ENCODE data around the gene GNB1L. TPM values are rescaled to one million over a fixed set of nuclear protein-coding genes. Genes with fewer than 3 reads are reported as not detected.
"Not testable (repeated sequence)": the region's sequence is repeated elsewhere in the genome, so short reads cannot be mapped to it uniquely, and the experiment has no call there.

The GNB1L gene
- total RNA-seq, 2 experiments from 2014 or later: 7.6 to 12.4 TPM

DNA sequence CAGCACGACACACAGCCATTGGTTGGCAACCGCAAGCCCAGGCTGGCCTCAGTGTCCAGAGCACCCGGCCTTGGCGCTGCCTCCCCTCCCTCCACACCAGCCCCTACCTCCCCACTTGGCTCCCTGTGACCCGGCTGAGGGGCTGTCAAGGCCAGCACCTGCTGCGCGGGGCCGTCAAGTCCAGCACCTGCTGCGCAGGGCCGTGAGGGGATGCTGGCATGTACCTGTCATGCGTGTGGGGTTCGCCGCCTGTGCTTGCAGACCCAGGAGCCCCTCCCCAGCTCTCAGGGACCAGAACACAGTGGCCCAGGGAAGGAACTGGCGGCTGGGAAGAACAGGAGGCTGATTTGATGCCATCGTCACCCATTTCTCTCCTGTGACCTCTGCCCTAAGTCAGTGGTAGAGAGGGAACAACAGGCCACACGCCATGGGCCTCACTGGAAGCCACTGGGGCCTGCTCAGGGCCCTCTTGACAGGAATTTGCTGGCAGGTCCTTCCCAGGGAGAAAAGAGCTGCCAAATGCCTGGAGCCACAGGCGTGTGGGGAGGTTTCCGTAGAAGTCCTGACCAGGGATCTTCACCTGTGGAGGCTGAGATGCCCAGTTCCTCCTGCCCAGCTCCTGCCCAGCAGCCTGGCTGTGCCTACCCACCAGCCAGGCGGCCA is 56.5 kb downstream of the GNB1L start:
- ChIA-PET CTCF (interaction anchor here (0.6 kb wide), 1 partner anchor 8 kb away, joined by 3 read pairs; no protein-coding TSS in a partner anchor), POLR2A (no interaction called here)
- no peak for DNase-seq
- Mint-ChIP-seq H3K4me3 (no peak overlapping the region), H3K27ac (no peak overlapping the region), H3K27me3 (no peaks in the 10 kb centered on the region), H3K36me3 (ENCODE audit: low read depth) (peaks cover 19% of the 10 kb centered on the region), H3K4me1 (peaks cover 10% of the 10 kb centered on the region), H3K9me3 (ENCODE audit: low read depth) (peaks cover 6% of the 10 kb centered on the region)
- no peak for ATAC-seq
- intact Hi-C loops (cut with DNase I, micrococcal nuclease): no loop called here

DNA sequence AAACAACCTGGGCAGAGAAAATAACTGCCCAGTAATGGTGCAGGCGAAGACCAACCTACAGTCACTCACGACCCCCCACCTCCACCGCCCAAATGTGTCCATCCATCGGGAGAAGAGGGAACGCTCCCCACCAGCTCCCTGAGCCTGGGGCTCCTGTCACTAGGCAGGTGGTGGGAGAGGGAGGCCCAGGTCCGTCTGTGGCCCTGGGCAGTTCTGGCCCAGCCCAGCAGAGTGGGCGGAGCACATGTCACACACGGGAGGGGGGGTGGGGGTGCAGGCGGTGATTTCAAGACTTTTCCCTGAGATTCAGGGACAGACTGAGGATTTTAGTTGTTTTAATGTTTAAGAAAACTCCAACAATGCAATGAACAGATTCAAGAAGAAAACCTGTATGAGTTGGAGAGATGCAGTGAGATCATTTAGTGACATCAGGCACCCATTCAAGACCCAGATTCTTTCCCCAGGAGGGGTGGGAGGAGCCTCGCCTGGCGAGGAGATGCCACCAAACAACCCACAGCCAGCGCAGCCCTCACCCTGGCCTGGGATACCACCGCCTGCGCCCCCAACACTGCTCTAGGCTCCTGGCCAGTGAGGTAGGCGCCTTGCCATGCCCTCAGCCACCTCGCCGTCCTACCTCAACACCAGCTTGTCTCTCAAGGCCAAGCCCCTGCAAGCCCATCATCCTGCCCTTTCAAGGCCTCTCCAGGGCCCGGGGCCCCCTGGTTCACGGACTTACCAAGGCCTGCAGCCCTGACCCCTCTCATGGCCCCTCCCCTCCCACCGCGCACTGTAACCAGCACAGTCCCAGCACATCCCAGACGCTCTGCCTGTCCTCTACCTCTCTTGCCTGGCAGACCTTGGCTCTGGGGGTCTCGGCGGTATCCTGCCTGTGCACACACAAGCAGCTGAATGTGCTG is 57.3 kb downstream of the GNB1L start:
- Mint-ChIP-seq H3K9me3 (ENCODE audit: low read depth) (peaks cover 6% of the 10 kb centered on the region), H3K27me3 (no peaks in the 10 kb centered on the region), H3K36me3 (ENCODE audit: low read depth) (peaks cover 21% of the 10 kb centered on the region), H3K4me1 (peaks cover 10% of the 10 kb centered on the region), H3K4me3 (no peak overlapping the region), H3K27ac (no peak overlapping the region)
- ChIA-PET CTCF (no interaction called here), POLR2A (no interaction called here)
- DNase-seq: no peak
- intact Hi-C loops (cut with DNase I, micrococcal nuclease): no loop called here
- no peak for ATAC-seq

DNA sequence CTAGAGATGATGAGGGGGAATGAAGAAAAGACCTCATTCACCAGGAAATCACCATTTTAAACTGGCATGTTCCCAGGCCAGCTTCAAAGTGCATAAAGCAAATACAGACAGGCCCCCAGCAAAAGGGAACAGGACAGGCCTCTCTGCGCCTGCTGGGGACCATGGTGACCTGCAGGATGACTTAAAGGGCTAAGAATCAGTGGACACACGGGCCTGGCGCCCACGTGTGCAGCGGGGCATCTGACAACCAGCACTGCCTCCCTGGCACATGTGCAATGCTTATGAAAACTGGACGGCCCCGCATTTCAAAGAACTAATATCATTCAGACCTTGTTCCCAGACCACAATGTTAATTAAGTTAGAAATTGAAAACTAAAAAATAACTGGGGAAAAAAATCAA is 58.5 kb downstream of the GNB1L start:
- H3K27ac Mint-ChIP-seq: no peak overlapping the region
- DNase-seq: no peak
- ATAC-seq: no peak
- no peak overlapping the region for H3K4me3 Mint-ChIP-seq
- peaks cover 9% of the 10 kb centered on the region for H3K9me3 Mint-ChIP-seq (ENCODE audit: low read depth)
- intact Hi-C loops (cut with DNase I, micrococcal nuclease): no loop called here
- H3K36me3 Mint-ChIP-seq (ENCODE audit: low read depth): peaks cover 31% of the 10 kb centered on the region
- H3K27me3 Mint-ChIP-seq: no peaks in the 10 kb centered on the region
- peaks cover 10% of the 10 kb centered on the region for H3K4me1 Mint-ChIP-seq
- POLR2A ChIA-PET: no interaction called here
- CTCF ChIA-PET: no interaction called here

DNA sequence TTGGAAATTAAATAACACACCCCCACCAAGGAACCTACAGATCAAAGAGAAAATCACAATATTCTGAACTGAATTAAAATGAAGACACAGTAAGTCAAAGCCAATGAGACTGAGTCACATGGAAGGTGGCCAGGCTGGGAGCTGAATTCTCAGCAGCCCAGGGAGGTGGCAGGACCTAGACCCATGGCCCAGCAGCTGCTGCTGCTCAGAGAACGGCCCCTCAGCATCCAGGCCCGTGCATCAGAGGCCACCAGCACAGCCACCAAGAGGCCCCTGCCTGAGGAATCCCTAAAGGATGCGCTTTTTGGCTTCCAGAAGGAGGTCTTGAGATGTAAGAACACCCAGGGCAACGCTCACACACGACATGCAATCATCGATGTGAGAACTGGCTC is 59.1 kb downstream of the GNB1L start:
- CTCF ChIA-PET: interaction anchor here (0.6 to 0.9 kb wide), 2 partner anchors 72 to 186 kb away, joined by 3 to 4 read pairs; no protein-coding TSS in a partner anchor
- H3K27ac Mint-ChIP-seq: peak overlapping the region; percentile 57
- no peak for ATAC-seq
- POLR2A ChIA-PET: no interaction called here
- intact Hi-C loops (cut with DNase I, micrococcal nuclease): no loop called here
- peaks cover 9% of the 10 kb centered on the region for H3K9me3 Mint-ChIP-seq (ENCODE audit: low read depth)
- DNase-seq: no peak
- no peak overlapping the region for H3K4me3 Mint-ChIP-seq
- H3K4me1 Mint-ChIP-seq: peaks cover 10% of the 10 kb centered on the region
- H3K27me3 Mint-ChIP-seq: no peaks in the 10 kb centered on the region
- peaks cover 32% of the 10 kb centered on the region for H3K36me3 Mint-ChIP-seq (ENCODE audit: low read depth)

DNA sequence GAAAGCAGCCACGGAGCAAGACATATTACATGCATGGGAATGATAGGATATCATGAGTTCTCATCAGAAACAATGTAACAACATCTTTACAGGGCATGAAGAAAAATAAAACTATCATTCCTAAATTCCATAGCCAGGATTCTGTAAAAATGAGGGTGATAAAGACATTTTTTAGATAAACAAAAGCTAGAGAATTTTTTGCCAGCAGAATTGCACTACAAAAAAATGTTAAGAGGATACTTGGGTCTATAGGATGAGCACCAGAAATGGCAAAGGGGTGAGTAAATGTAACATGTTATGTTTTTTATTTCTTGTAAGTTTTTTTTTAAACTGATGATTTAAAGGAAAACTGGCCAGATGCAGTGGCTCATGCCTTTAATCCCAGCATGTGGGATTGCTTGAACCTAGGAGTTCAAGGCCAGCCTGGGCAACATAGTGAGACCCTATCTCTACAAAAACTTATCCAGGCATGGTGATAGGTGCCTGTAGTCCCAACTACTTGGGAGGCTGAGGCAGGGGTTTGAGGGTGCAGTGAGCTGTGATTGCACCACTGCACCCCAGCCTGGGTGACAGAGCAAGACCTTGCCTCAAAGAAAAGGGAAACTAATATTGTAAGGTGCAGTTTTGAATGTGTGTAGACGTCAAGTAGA is 60.9 kb downstream of the GNB1L start:
- Mint-ChIP-seq H3K4me1 (peaks cover 10% of the 10 kb centered on the region), H3K4me3 (no peak overlapping the region), H3K27ac (no peak overlapping the region), H3K36me3 (ENCODE audit: low read depth) (peaks cover 30% of the 10 kb centered on the region), H3K27me3 (no peaks in the 10 kb centered on the region), H3K9me3 (ENCODE audit: low read depth) (peaks cover 9% of the 10 kb centered on the region)
- CTCF ChIA-PET: interaction anchor here (0.7 kb wide), 1 partner anchor 63 kb away, joined by 3 read pairs; no protein-coding TSS in a partner anchor
- DNase-seq: no peak
- POLR2A ChIA-PET: no interaction called here
- no peak for ATAC-seq
- intact Hi-C loops (cut with DNase I, micrococcal nuclease): no loop called here

DNA sequence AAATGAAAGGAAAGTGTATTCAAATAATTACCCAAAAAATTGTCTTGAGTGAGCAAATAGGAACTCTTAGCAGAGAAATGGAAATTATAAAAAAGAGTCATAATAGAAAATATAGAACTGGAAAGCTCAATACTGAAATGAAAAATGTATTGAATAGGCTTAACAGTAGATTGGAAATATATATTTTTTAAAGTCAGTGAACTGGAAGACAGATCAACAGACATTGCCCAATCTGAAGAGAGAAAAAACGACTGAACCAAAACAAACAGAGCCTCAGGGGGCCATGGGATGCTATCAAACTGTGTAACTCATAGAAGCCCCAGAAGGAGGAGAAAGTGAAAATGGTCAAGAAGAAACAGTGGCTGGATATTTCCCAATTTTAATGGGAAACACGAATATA is 61.5 kb downstream of the GNB1L start:
- Mint-ChIP-seq H3K27me3 (no peaks in the 10 kb centered on the region), H3K4me3 (no peak overlapping the region), H3K9me3 (ENCODE audit: low read depth) (peaks cover 9% of the 10 kb centered on the region), H3K27ac (no peak overlapping the region), H3K36me3 (ENCODE audit: low read depth) (peaks cover 30% of the 10 kb centered on the region), H3K4me1 (peaks cover 10% of the 10 kb centered on the region)
- ChIA-PET CTCF (interaction anchor here (0.7 kb wide), 1 partner anchor 63 kb away, joined by 3 read pairs; no protein-coding TSS in a partner anchor), POLR2A (no interaction called here)
- intact Hi-C loops (cut with DNase I, micrococcal nuclease): no loop called here
- DNase-seq (no peak), ATAC-seq (no peak)

DNA sequence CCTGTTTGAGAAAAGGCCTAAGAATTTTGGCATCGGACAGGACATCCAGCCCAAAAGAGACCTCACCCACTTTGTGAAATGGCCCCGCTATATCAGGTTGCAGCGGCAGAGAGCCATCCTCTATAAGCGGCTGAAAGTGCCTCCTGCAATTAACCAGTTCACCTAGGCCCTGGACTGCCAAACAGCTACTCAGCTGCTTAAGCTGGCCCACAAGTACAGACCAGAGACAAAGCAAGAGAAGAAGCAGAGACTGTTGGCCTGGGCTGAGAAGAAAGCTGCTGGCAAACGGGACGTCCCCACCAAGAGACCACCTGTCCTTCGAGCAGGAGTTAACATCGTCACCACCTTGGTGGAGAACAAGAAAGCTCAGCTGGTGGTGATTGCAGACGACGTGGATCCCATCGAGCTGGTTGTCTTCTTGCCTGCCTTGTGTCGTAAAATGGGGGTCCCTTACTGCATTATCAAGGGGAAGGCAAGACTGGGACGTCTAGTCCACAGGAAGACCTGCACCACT is 62.2 kb downstream of the GNB1L start:
- intact Hi-C loops (cut with DNase I, micrococcal nuclease); H3K27ac Mint-ChIP-seq; ATAC-seq; POLR2A ChIA-PET; H3K9me3 Mint-ChIP-seq (ENCODE audit: low read depth); H3K4me3 Mint-ChIP-seq; H3K27me3 Mint-ChIP-seq; DNase-seq: not testable (repeated sequence)
- H3K4me1 Mint-ChIP-seq: peaks cover 10% of the 10 kb centered on the region
- peaks cover 30% of the 10 kb centered on the region for H3K36me3 Mint-ChIP-seq (ENCODE audit: low read depth)
- CTCF ChIA-PET: interaction anchor here (0.7 kb wide), 1 partner anchor 14 kb away, joined by 3 read pairs; no protein-coding TSS in a partner anchor

DNA sequence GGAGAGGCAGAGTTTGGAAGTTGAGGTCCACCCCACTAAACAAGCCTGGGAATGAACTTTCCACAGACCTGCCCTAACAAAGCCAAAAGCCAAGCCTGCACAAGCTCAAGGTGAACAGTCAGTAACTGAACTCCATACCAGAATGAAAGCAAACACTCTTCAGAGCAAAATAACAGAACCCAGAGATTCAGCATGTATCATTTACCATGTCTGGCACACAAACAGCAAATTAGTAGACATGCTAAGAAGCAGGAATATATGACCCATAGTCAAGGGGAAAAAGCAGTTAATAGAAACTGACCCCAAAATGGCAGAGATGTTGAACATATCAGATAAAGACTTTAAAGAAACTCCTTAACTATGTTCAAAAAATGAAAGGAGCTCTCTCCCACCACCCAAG is 62.8 kb downstream of the GNB1L start:
- no peak for DNase-seq
- intact Hi-C loops (cut with DNase I, micrococcal nuclease): no loop called here
- Mint-ChIP-seq H3K27me3 (no peaks in the 10 kb centered on the region), H3K9me3 (ENCODE audit: low read depth) (peaks cover 9% of the 10 kb centered on the region), H3K36me3 (ENCODE audit: low read depth) (peaks cover 30% of the 10 kb centered on the region), H3K4me1 (peaks cover 10% of the 10 kb centered on the region), H3K27ac (no peak overlapping the region), H3K4me3 (no peak overlapping the region)
- CTCF ChIA-PET: interaction anchor here (0.7 kb wide), 1 partner anchor 15 kb away, joined by 3 read pairs; no protein-coding TSS in a partner anchor
- POLR2A ChIA-PET: no interaction called here
- no peak for ATAC-seq

DNA sequence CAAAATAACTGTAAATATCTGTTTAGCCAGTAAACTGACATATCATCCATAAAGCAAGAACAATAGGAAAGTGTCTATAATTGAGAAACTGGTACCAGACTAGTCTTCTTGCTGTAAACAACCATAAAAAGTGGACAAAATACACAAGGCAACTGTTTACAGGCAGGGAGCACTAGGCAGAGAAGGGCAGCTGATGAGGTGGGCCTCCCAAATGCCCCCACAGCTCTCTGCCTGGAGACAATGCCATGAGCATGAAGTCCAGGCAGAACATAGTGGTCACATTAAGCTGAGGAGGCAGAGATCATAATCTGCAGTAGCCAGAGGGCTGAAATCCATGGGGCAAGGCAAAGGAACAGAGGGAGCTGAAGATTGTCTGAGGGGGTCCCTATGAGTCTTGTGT is 63.4 kb downstream of the GNB1L start:
- H3K27ac Mint-ChIP-seq: no peak overlapping the region
- H3K4me1 Mint-ChIP-seq: peaks cover 10% of the 10 kb centered on the region
- no peak for ATAC-seq
- intact Hi-C loops (cut with DNase I, micrococcal nuclease): no loop called here
- DNase-seq: no peak
- H3K9me3 Mint-ChIP-seq (ENCODE audit: low read depth): peaks cover 9% of the 10 kb centered on the region
- CTCF ChIA-PET: no interaction called here
- peaks cover 30% of the 10 kb centered on the region for H3K36me3 Mint-ChIP-seq (ENCODE audit: low read depth)
- no peaks in the 10 kb centered on the region for H3K27me3 Mint-ChIP-seq
- POLR2A ChIA-PET: no interaction called here
- no peak overlapping the region for H3K4me3 Mint-ChIP-seq

DNA sequence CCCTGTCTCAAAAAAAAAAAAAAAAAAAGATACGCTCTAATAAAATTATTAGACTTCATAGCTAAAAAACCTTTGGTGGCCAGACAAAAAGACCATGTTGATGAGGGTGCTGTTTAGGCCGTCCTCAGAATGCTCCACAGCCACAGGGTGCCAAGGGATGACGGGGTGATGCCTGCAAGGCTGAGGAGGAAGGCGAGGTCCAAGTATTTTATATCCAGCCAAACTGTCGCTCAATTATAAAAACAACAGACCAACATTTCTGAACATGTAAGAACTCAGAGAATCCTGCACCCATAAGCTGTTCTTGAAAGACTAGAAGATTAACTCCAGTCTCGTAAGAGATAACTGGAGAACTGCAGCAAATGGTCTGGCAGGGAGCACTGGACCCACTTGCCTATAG is 64.8 kb downstream of the GNB1L start:
- ChIA-PET CTCF (interaction anchor here (0.6 to 1.0 kb wide), 6 partner anchors 9 to 126 kb away, joined by 3 to 5 read pairs (median 4); no protein-coding TSS in a partner anchor), POLR2A (no interaction called here)

DNA sequence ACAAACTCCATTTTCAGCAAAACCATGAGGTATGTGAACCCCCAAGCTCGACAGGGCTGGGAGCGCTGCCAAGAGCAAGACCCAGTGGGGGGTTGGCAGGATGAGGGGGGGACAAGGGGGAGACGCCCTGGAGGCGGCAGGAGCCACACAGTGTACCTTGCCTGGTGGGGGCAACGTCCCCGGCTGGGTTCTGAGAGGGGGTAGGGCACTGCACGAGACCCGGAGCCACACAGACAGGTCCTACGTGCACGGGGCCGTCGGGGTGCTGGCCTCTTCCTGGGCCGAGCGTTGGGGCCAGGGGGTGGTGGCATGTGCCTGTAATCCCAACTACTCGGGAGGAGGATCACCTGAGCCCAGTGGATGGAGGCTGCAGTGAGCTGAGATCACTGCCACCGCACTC is 65.3 kb downstream of the GNB1L start:
- Mint-ChIP-seq H3K27me3 (no peaks in the 10 kb centered on the region), H3K27ac (no peak overlapping the region), H3K4me1 (no peaks in the 10 kb centered on the region), H3K4me3 (no peak overlapping the region), H3K9me3 (ENCODE audit: low read depth) (peaks cover 9% of the 10 kb centered on the region), H3K36me3 (ENCODE audit: low read depth) (peaks cover 26% of the 10 kb centered on the region)
- CTCF ChIA-PET: interaction anchor here (0.6 to 1.0 kb wide), 4 partner anchors 14 to 125 kb away, joined by 3 to 5 read pairs (median 4); no protein-coding TSS in a partner anchor
- no peak for DNase-seq
- intact Hi-C loops (cut with DNase I, micrococcal nuclease): loop anchor here in 1 of 2 experiments (10.0 kb wide), 1 partner anchor 245 kb away; no protein-coding TSS in a partner anchor
- POLR2A ChIA-PET: no interaction called here
- no peak for ATAC-seq

More for the DNA sequence above, 64.8 kb downstream of the GNB1L start:
- Mint-ChIP-seq H3K4me3 (no peak overlapping the region), H3K4me1 (no peaks in the 10 kb centered on the region), H3K36me3 (ENCODE audit: low read depth) (peaks cover 26% of the 10 kb centered on the region), H3K27me3 (no peaks in the 10 kb centered on the region), H3K9me3 (ENCODE audit: low read depth) (peaks cover 9% of the 10 kb centered on the region), H3K27ac (no peak overlapping the region)
- ATAC-seq (no peak), DNase-seq (no peak)
- intact Hi-C loops (cut with DNase I, micrococcal nuclease): loop anchor here in 1 of 2 experiments (10.0 kb wide), 1 partner anchor 245 kb away; no protein-coding TSS in a partner anchor

Measured in activated CD4-positive, alpha-beta T cell treated with anti-CD3 and anti-CD28 coated beads for 36 hours (primary cell).